Dendritic cell treated with granulocyte-macrophage colony-stimulating factor and Interleukin-4, amounts not matched to agents 40 ng/mL and 50 ng/mL, for 4 days (primary cell): ENCODE measurements around the gene INPP5D.

Experiments
- H3K27ac Mint-ChIP-seq: one replicate; pipeline ENCODE4 v1.8.0; 2022; ENCODE audit warnings: mild to moderate bottlenecking, mixed read lengths
- H3K27me3 Mint-ChIP-seq: one replicate; pipeline ENCODE4 v1.8.0; 2022; ENCODE audit warnings: mild to moderate bottlenecking, mixed read lengths
- H3K36me3 Mint-ChIP-seq: one replicate; pipeline ENCODE4 v1.8.0; 2022; ENCODE audit warnings: low read depth, mixed read lengths
- H3K4me1 Mint-ChIP-seq: one replicate; pipeline ENCODE4 v1.8.0; 2022; ENCODE audit warnings: low read depth, mixed read lengths
- H3K4me3 Mint-ChIP-seq: one replicate; pipeline ENCODE4 v1.8.0; 2022; ENCODE audit warnings: mild to moderate bottlenecking, moderate library complexity, mixed read lengths
- H3K9me3 Mint-ChIP-seq: one replicate; pipeline ENCODE4 v1.8.0; 2022; ENCODE audit warnings: mixed read lengths
- intact Hi-C: fragments of 100-400 bp; cut with micrococcal nuclease; formaldehyde crosslinking; loops from one replicate; pipeline ENCODE4 v1.15.0; 2022

Gene INPP5D

GRCh38 chr2:233023007-233023760 lies 37.0 kb upstream of the INPP5D start:
- intact Hi-C loops = no loop called here
- Mint-ChIP-seq H3K27ac (no peak overlapping the region), H3K4me1 (no peaks in the 10 kb centered on the region), H3K4me3 (no peak overlapping the region), H3K9me3 (no peaks in the 10 kb centered on the region), H3K36me3 (no peaks in the 10 kb centered on the region), H3K27me3 (peaks cover 5% of the 10 kb centered on the region)

DNA sequence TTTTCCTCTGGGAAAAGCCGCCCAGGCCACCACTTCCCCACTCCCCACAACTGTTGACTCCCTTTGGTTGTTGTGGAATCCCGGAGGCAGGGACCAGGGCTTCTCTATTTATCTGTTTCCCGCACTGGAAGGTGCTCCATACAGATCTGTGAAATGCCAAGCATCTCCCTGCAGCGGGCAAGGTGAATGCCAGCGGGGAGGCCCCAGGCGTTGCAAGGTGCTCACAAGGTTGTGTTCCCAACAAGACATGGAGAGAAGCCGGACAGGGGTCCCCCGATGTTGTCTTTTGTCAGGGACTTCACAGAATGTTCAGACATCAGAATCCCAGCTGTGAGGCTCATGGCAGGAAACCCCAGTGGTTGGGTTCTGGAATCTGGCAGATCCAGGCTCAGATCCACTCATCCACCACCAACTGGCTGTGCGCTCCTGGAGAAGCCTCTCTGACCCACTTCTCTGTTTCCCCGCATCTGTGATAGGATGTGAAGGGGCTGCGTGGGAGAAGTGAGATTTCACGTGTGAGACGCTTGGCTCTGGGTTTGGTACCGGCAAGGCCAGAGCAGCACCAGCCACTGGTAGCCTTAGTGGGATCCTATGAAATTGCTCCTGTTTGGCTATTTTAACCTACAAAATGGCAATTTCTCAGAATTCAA lies 36.3 kb upstream of the INPP5D start:
- no peaks in the 10 kb centered on the region for H3K9me3 Mint-ChIP-seq
- peaks cover 5% of the 10 kb centered on the region for H3K27me3 Mint-ChIP-seq
- intact Hi-C loops = no loop called here
- no peak overlapping the region for H3K4me3 Mint-ChIP-seq
- no peaks in the 10 kb centered on the region for H3K36me3 Mint-ChIP-seq
- no peak overlapping the region for H3K27ac Mint-ChIP-seq
- no peaks in the 10 kb centered on the region for H3K4me1 Mint-ChIP-seq

- no peaks in the 10 kb centered on the region for H3K36me3 Mint-ChIP-seq
- no peak overlapping the region for H3K4me3 Mint-ChIP-seq
- H3K27me3 Mint-ChIP-seq = peaks cover 3% of the 10 kb centered on the region
- H3K27ac Mint-ChIP-seq = no peak overlapping the region
- H3K4me1 Mint-ChIP-seq = no peaks in the 10 kb centered on the region
- intact Hi-C loops = loop anchor here (5.0 kb wide), 1 partner anchor 173 kb away; no protein-coding TSS in a partner anchor
- H3K9me3 Mint-ChIP-seq = no peaks in the 10 kb centered on the region
Measured at GRCh38 chr2:233025706-233026105, 34.4 kb upstream of the INPP5D start.

DNA sequence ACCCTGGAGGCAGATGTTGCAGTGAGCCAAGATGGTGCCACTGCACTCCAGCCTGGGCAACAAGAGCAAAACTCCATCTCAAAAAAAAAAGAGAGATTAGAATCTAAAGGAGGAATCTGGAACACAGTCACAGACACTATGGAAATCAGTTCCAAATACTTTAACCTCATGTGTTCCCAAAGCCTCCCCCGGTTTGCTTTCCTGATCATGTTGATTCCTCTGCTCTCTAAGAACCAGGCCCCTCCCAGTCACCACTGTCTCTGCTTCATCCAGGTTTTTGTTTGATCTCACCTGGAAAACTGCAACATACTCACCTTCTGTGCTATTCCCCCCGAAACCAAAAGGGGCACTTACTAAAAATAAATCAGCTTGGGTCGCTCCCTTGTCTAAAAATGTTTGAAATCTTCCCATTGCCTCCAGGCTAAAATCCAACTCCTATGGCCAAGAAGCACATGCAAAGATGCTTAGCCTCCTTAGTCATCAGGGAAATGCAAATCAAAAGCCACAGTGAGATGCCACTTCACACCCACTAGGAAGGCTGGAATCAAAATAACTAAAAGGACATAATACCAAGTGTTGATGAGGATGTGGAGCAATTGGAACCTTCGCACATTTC lies 33.8 kb upstream of the INPP5D start:
- Mint-ChIP-seq H3K36me3 (no peaks in the 10 kb centered on the region), H3K9me3 (no peaks in the 10 kb centered on the region), H3K4me1 (no peaks in the 10 kb centered on the region), H3K27ac (no peak overlapping the region), H3K4me3 (no peak overlapping the region), H3K27me3 (peaks cover 3% of the 10 kb centered on the region)
- intact Hi-C loops = loop anchor here (5.0 kb wide), 1 partner anchor 174 kb away; no protein-coding TSS in a partner anchor

- H3K4me3 Mint-ChIP-seq = no peak overlapping the region
- H3K4me1 Mint-ChIP-seq = no peaks in the 10 kb centered on the region
- no peak overlapping the region for H3K27ac Mint-ChIP-seq
Measured at GRCh38 chr2:233029321-233029720, 30.8 kb upstream of the INPP5D start.

DNA sequence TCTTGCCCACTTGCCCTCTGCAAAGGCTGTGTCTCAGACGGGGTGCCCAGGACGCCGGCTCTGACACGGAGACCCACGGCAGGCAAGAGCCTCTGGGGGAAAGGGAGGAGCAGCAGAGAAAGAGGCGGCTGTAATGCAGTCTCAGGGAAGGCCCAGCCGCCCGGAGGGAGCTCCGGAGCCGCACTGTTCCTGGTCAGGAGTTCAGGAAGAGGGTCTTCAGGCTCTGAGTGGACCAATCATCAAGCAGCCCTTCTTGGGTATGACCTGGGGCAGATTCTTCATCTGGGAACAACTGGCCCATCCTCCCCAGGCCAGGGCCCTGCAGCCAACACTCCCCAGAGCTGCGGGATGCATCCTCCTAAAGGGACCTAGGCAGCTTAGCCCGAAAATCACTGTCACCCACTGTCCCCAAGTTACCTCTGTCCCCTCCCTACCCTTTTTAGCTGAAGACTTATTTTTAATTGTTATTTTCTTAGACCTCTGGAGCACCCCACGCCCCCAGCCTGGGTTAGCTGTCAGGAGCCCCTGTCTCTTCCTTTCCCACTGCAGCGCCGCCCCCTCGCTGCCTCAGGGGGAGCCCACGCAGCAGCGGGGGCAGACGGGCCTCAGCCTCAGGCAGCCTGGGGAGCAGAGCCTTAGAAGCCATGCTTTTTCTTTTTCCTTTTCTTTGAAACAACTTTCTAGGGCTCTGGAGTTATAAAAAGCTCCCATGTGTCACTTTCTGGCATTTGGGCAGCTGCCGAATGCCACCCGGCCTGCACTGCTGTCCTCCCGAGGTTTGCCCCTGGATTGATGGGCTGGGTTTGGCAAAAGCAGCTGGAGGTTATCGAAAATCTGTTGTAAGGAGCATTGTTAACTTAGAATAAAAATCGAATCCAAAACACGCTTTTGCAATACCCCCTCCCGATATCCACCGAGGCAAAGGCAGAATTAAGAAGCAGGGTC lies 28.3 kb upstream of the INPP5D start:
- Mint-ChIP-seq H3K27me3 (peaks cover 3% of the 10 kb centered on the region), H3K36me3 (no peaks in the 10 kb centered on the region), H3K9me3 (no peaks in the 10 kb centered on the region), H3K27ac (no peak overlapping the region), H3K4me1 (no peaks in the 10 kb centered on the region), H3K4me3 (no peak overlapping the region)
- intact Hi-C loops = no loop called here

More at GRCh38 chr2:233029321-233029720, 30.8 kb upstream of the INPP5D start:
- Mint-ChIP-seq H3K27me3 (peaks cover 3% of the 10 kb centered on the region), H3K36me3 (no peaks in the 10 kb centered on the region), H3K9me3 (no peaks in the 10 kb centered on the region)
- intact Hi-C loops = loop anchor here (5.0 kb wide), 1 partner anchor 177 kb away; no protein-coding TSS in a partner anchor

- H3K4me1 Mint-ChIP-seq = no peaks in the 10 kb centered on the region
- no peak within 1 kb of the TSS for H3K4me3 Mint-ChIP-seq
- no peaks in the 10 kb centered on the region for H3K27me3 Mint-ChIP-seq
- intact Hi-C loops = no loop called here
- no peaks in the 10 kb centered on the region for H3K36me3 Mint-ChIP-seq
- no peaks in the 10 kb centered on the region for H3K9me3 Mint-ChIP-seq
- no peak within 1 kb of the TSS for H3K27ac Mint-ChIP-seq
Measured at GRCh38 chr2:233032551-233033320, 27.4 kb upstream of the INPP5D start, which contains the start of gene NEU2. Gene NEU2, plus strand, starts transcription at chr2:233032672. Its CDS starts 0 bp downstream, at chr2:233032672.

GRCh38 chr2:233033672-233034071 lies 26.5 kb upstream of the INPP5D start:
- no peaks in the 10 kb centered on the region for H3K36me3 Mint-ChIP-seq
- no peaks in the 10 kb centered on the region for H3K9me3 Mint-ChIP-seq
- H3K27ac Mint-ChIP-seq = no peak overlapping the region
- H3K27me3 Mint-ChIP-seq = no peaks in the 10 kb centered on the region
- intact Hi-C loops = no loop called here
- H3K4me1 Mint-ChIP-seq = no peaks in the 10 kb centered on the region
- no peak overlapping the region for H3K4me3 Mint-ChIP-seq

DNA sequence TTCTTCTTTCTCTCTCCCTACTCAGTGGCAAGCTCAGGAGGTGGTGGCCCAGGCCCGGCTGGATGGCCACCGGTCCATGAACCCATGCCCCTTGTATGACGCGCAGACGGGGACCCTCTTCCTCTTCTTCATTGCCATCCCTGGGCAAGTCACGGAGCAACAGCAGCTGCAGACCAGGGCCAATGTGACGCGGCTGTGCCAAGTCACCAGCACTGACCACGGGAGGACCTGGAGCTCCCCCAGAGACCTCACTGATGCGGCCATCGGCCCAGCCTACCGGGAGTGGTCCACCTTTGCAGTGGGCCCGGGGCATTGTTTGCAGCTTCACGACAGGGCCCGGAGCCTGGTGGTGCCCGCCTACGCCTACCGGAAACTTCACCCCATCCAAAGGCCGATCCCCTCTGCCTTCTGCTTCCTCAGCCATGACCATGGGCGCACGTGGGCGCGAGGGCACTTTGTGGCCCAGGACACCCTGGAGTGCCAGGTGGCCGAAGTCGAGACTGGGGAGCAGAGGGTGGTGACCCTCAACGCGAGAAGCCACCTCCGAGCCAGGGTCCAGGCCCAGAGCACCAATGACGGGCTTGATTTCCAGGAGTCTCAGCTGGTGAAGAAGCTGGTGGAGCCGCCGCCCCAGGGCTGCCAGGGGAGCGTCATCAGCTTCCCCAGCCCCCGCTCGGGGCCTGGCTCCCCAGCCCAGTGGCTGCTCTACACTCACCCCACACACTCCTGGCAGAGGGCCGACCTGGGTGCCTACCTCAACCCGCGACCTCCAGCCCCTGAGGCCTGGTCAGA lies 25.9 kb upstream of the INPP5D start:
- H3K4me1 Mint-ChIP-seq = no peaks in the 10 kb centered on the region
- H3K9me3 Mint-ChIP-seq = no peaks in the 10 kb centered on the region
- no peak overlapping the region for H3K4me3 Mint-ChIP-seq
- intact Hi-C loops = no loop called here
- H3K36me3 Mint-ChIP-seq = no peaks in the 10 kb centered on the region
- no peak overlapping the region for H3K27ac Mint-ChIP-seq
- H3K27me3 Mint-ChIP-seq = no peaks in the 10 kb centered on the region

GRCh38 chr2:233035426-233036161 lies 24.5 kb upstream of the INPP5D start:
- no peak overlapping the region for H3K4me3 Mint-ChIP-seq
- no peaks in the 10 kb centered on the region for H3K27me3 Mint-ChIP-seq
- H3K36me3 Mint-ChIP-seq = no peaks in the 10 kb centered on the region
- intact Hi-C loops = no loop called here
- H3K27ac Mint-ChIP-seq = no peak overlapping the region
- H3K4me1 Mint-ChIP-seq = no peaks in the 10 kb centered on the region
- H3K9me3 Mint-ChIP-seq = no peaks in the 10 kb centered on the region

DNA sequence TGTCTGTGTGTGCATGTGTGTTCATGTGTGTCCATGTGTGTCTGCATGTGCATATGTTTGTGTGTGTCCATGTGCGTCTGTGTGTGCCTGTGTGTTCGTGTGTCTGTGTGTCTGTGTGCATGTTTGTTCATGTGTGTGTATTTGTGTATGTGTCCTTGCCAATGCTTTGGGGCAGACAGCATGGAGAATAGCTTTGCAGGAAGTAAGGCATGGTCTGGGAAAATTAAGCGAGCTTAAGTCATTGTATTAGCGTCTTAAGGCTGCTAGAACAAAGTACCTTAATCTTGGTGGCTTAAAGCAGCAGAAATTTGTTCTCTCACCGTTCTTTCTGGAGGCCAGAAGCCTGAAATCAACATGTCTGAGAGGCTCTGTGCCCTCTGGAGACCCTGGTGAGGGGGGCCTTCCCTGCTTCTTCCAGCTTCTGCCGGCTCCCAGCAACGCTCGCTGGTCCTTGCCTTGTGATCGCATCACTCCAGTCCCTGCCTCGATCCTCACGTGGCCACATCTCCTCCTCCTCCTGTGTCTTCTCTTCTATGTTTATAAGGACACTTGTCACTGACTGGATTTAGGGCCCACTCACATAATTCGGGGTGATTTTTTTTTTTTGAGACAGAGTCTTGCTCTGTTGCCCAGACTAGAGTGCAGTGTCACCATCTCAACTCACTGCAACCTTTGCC lies 23.8 kb upstream of the INPP5D start:
- H3K9me3 Mint-ChIP-seq = no peaks in the 10 kb centered on the region
- H3K27me3 Mint-ChIP-seq = no peaks in the 10 kb centered on the region
- intact Hi-C loops = no loop called here
- no peaks in the 10 kb centered on the region for H3K4me1 Mint-ChIP-seq
- no peak overlapping the region for H3K27ac Mint-ChIP-seq
- no peaks in the 10 kb centered on the region for H3K36me3 Mint-ChIP-seq
- no peak overlapping the region for H3K4me3 Mint-ChIP-seq
